HG03575 (cell line): Measurements from ENCODE around the gene TMPRSS2.

Experiments
- ATAC-seq: cut with Tn5 transposase; IDR thresholded peaks from one replicate; pipeline ENCODE4 v1.9.1; 2021; ENCODE audit not compliant: unreplicated experiment, insufficient number of reproducible peaks, low FRiP score; ENCODE audit errors: extremely low read depth

Gene TMPRSS2

DNA sequence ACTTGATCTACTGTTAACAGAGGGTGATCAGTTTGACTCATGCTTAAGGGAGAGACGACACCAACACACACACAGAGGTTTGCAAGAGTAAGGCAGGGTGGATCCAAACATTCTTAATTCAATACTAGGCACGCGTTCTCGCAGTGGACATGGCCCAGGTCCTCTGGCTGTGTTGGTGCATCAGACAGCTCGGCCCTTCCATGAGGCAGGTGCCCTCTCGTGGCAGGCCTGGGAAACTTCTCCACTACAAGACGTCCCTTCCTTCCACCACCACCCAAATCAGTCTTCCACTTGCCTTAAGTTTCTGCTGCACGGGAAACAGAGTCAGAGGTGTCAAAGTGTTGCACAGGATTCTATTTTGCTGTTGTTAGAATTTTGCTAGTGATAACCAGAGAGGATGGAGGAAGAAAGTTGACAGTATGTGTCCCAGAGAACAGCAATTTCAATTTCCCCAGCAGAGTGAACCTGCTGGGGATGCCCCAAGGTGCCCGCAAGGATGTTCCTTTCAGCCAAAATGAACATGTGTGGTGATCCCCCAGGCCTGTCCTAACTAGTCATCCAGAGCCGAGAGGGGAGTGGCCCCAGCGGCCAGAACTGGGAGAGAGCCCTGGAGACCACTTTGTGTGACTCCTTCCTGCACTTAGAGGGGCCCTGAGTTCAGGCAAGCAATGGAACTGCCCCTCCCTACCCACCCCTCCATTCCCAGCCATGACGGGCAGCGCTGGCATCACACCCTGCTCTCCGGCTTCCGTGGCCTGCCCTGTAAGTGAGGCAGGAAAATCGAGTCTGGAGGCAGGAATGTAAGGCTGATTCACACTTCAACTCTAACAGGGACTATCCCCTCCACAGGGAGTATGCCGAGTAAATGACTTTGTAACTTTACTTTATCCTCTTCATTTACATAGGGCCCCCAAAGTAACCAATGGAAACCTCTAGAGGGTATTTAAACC, 47.1 kb downstream of the TMPRSS2 start:
- no peak for ATAC-seq

DNA sequence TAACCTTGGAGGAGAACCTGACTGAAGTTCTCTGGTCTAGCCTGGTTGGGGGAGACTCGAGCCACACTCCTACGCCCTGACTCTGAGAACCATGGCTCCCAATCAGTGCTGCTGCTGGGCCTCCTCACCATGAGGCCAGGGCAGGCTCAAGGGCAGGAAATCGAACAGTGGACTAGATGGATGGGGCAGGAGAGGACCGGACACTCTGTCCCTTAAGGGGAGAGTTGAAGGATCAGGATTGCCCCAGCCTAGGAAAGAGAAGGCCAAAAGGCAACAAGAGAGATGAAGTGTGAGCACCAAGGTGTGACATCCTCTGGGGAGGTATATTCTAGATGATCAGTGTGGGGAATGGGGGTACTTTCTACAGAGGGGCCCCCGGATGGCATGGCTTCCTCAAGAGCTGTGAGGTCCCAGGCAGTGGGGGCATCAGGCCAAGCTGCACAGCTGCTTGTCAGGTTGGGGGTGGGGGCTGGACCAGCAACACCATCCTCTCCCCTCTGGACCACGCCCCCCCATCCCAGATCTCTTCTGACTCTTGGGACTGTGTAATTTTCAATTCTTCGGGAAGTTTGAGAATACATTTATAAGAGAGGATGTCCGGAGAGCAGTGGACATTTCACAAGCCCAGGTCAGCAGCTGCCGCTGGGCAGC, 47.9 kb downstream of the TMPRSS2 start:
- no peak for ATAC-seq

DNA sequence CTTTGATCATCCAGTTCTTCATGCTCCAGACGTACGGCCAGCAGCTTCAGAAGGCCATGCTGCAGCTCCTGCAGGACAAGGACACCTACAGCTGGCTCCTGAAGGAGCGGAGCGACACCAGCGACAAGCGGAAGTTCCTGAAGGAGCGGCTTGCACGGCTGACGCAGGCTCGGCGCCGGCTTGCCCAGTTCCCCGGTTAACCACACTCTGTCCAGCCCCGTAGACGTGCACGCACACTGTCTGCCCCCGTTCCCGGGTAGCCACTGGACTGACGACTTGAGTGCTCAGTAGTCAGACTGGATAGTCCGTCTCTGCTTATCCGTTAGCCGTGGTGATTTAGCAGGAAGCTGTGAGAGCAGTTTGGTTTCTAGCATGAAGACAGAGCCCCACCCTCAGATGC, 49.4 kb downstream of the TMPRSS2 start:
- no peak for ATAC-seq

DNA sequence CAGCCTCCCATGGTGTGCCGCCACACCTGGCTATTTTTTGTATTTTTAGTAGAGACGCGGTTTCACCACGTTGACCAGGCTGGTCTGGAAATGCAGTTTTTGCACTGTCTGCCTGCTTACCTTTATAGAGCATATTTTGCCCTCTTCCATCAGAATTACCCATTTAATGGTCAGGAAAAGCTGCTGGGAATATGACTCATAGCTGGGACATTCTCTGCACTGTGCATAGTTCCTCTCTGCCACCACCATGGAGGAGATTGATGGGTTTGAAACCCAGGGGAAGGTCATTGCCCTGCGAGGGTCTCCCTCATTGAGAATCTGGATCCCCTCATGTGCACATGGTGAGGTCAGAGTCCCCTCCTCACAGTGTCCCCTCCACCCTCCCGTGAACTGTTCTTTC, 49.8 kb downstream of the TMPRSS2 start:
- no peak for ATAC-seq

DNA sequence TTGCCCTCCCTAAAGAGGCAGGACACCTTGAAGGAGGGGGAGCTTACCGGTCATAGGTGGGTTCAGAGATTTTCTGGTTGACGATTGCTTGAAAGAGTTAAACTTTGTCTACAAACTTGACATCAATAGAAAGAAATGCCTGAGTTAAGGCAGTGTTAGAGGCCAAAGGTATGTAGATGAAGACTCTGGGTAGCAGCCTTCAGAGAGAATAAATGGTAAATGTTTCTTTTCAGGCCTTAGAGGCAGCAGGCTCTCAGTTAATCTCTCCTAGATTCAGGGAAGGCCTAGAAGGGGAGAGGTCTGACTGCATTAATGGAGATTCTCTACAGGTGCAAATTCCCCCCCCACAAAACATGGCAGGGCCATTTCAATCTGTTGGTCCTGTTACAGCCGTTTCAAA, 54.2 kb downstream of the TMPRSS2 start:
- no peak for ATAC-seq

DNA sequence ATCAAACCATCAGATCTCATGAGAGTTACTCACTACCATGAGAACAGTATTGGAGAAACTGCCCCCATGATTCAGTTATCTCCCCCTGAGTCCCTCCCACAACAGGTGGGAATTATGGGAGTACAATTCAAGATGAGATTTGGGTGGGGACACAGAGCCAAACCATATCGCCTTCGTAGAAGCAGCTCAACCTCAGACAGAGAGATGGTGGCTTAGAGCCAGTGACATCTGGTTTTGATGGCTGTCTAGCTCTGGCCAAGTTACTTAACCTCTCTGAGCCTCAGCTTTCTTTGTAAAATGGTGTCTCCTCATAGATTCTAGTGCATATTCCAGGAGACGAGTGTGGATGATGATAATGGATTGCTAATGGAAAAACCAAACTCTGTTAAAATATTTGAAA, 54.8 kb downstream of the TMPRSS2 start:
- ATAC-seq, result no peak

DNA sequence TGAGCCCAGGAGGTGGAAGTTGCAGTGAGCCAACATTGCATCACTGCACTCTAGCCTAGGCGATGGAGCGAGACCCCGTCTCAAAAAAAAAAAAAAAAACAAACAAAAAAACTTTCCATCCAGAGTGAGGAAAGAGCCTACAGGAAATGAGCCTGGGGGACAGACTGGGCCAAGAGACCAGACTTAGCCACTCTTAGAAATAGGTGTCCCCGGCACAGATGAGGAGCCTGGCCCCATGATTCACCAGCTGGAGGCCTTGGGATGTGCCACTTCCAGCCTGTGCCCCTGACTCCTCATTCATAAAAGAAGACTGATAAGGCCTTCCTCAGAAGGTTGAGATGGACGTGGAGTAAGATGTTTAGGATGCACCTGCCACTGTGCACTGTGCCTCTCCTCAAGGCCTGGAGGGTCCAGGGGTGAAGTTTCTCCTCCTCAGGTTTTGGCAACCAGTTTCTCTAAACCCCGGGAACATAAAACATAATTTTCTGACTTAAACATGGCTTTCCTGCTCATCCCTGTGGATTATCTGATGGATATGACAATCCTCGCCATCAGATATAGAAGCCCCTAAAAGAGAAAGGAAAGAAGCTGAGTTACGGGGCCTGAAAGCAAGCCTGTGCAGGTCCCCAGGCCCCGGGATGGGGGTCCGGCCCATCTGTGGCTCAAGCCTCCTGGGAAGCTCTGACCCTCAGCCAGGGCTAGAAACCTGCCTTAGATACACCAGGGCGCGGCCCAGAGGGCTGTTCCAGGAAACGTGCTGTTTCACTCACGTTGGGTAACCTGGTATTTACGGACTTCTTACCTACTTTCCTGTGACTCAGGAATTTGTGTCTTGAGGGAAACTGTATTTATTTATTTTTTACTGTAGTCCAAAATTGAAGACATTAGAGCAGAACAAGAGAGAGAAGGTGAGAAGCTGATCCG, 55.9 kb downstream of the TMPRSS2 start:
- ATAC-seq, result no peak

DNA sequence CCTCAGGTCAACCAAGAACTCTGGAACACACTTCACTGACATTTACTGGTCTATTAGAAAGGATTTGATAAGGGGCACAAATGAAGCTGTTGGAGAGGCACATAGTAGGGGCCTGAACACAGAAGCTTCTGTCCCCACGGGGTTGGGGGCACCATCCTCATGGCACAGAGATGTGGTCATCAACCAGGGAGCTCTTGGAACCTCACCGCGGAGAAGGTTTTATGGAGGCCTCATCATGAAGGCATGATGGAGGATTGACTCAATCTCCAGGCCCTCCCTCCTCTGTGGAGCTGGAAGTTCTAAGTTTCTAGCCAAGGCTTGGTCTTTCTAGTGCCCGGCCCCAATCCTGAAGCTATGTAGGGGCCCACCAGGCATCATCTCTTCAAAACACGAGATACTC, 58.3 kb downstream of the TMPRSS2 start:
- no peak for ATAC-seq

DNA sequence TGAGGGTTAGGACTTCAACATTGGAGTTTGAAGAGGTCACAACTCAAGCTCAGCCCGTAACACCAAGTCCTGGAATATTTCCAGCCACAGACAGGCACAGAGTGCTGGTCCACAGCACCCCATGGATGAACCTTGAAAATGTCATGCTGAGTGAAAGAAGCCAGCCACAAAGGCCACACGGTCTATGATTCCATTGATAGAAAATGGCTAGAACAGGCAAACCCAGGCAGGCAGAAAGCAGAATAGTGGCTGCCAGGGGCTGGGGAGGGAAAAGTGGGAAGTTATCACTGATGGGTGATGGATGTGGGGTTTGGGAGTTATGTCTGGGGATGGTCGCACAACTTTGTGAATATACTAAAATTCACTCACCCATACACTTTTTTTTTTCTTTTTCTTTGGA, 60.6 kb downstream of the TMPRSS2 start:
- ATAC-seq, result no peak

DNA sequence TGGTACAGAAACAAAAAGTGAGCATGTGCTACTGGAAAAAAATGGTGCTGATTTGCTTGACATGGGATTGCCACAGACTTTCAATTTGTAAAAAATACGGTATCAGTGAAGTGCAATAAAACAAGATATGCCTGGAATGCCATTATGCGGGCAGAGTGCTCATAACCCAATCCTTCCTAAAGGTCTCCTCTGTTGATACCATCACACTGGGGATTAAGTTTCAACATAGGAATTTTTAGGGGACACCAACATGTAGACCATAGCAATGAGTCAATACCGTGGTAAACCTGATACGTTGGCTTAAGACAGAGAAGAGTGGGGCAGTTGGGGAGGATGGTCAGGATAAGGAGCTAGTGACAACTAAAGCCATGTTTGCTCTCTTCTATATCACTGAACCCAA, 61.4 kb downstream of the TMPRSS2 start:
- ATAC-seq, result no peak

DNA sequence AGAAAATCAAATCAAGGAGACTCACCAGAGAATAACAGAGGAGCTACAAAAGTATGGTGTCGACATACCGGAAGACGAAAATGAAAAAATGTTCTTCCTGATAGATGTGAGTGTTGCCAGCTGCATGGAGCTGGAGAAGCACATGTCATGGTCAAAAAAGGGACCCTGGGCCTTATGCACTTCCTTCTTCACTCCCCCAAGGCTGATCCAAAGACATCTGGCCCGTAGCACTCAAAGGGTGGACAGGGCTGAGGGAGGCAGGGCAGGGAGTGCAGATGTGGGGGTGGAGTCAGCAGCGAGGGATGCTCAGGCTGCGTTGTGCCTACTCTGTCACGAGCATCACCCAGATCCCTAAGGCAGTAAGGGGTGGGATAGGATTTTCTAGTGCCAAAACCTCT, 62.5 kb downstream of the TMPRSS2 start:
- ATAC-seq, result no peak

DNA sequence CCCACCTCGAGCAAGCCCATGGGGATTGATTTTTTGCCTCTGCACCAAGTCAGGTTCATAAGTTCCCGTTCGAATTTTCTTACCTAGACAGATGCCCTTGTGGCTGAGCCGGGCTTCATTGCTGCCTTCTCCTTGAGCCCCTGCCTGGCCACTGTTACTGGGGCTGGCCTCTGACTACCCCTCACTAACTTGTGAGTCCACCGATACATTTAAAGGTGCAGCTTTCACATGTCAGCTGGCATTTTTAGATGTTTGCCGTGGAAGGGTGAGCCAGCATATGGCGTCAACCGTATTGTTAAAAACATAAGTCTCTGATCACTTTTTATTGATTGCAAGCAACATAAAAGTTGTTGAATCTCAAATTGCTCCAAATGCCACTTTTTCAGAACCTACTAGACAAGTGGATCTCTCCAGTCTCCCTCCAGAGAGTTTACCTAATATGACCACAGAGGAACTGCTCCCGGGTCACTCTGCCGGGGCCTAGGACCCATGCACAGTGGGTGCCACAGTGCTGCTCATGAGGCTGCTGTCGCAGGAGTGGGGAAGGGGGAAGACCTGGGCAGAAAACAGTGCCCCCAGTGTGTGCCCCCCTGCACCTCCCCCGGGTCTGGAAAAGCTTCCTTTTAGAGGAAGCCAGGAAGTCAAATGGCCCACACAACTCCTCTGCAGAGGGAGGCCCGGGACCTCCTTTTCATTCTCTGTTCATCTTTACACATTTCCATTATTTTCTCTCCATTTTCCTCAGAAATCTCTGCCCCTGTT, 63.1 kb downstream of the TMPRSS2 start:
- ATAC-seq, result no peak

DNA sequence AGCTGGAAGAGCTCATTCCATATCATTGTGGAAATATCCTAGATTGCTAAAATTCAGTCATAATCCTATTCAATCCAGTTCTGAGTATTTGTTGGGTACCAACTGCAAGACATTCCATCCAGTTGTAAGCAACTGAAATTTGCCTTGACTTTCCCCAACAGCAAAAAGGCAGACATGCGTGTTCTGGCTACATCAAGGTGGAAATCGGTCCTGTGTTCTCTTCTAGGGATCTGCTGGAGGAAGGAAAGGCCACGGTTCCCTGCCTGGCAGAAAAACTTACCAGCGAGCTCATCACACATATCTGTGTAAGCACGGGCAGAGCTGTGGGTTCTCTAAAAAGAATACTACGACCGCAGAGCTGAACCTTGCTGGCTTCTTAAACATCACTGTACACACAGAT, 64.4 kb downstream of the TMPRSS2 start:
- ATAC-seq, result no peak

DNA sequence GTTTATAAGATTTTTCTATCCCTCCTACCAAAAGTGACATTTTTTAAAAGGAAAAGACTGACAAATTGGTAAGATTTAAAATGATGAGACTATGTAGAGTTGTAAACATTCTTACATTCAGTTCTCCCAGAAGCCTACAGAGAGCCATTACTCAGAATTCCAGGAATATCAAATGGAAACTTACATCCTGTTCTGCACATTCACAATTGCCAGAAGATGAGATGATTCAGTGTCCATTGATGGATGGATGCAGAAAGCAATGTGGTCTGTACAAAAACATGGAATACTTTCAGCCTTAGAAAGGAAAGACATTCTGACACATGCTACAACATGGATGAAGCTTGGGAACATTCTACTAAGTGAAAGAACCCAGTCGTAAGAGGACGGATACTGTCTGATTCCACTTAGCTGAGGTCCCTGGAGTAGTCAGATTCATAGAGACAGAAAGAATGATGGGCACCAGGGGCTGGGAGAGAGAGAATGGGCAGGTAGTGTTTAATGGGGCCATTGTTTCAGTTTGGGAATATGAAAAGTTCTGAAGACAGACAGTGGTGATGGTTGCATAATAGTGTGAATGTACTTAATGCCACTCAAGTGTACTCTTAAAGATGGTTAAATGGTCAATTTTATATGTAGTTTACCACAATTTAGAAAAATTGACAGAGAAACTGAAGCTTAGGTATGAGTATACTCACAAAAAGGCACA, 65.3 kb downstream of the TMPRSS2 start:
- ATAC-seq, result no peak

DNA sequence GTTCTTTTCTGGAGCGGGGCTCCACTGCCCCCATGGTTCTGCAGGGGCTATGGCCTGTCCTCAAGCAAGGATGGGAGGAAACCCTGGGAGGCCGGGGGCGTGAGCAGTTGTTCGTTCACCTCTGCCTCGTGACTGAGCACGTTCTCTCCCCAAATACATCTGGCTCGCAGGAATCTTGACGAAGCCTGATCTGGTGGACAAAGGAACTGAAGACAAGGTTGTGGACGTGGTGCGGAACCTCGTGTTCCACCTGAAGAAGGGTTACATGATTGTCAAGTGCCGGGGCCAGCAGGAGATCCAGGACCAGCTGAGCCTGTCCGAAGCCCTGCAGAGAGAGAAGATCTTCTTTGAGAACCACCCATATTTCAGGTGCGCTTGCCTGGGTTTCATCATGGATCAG, 66.4 kb downstream of the TMPRSS2 start:
- ATAC-seq, result no peak

DNA sequence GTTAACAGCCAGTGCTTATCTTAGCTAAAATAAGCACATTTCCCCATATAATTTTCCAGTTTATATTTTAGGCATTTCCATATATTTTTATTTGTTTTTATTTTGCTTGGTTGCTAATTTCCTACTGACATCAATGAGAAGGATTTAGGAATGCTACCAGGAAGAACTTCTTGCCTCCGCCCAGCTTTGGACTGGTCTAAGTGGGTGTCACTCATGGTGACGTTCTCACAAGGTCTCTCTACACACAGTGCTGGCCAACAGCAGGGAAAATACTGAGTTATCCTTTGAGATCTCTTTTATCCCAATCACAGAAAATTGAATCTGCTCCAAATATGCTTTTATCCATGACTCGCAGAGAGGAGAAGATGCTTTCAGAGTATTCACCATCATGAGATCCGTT, 68.7 kb downstream of the TMPRSS2 start:
- ATAC-seq, result no peak

DNA sequence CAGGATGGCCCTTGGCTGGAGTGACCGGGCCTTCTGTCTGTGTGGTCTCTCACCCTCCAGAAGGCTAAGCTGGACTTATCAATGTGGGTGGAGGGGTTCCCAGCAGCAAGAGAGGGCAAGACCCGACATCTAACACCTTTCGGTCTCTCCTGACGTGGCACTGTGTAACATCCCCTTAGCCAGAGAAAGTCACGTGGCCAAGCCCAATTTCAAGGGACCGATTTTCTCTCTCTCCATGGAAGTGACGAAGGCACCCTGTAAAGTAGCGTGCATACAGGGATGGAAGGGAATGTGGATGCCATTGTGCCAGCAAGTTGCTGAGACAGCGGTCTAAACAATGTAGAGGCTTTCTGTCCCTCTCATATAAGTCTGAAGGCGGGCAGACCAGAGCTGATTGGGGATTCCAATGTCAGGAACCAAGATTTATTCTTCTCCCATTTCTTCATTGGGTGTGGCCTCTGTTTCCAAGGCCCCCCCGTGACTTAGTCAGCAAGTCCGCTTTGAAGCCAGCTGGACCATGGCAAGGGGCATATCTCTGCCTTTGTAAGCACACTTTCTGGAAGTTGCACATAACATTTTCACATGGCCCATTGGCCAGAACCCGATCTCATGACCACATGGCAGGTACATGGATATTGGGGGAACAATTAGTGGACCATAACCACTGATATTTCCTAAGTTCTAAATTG, 69.4 kb downstream of the TMPRSS2 start:
- no peak for ATAC-seq

DNA sequence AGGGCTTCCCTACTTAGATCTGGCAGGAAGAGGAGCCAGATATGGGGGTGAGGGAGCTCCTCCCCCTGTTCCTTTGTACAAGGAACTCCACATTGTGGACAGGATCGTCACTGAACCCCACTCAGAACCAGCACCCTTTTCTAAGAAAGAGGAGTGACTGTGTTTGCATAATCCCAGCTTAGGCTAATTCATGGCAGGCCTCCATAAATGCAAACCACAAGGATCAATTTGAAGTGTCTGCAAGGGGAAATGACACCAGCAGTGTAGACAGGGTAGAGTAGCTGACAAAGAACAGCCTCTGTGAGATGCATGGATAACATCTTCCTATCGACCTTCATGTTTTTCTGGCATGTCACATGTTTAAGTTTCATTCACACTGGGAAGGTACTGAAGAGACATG, 70.2 kb downstream of the TMPRSS2 start:
- ATAC-seq, result no peak
